Upper lobe of left lung (tissue), 6 donors: ENCODE data around the gene RETREG2. TPM values are rescaled to one million over a fixed set of nuclear protein-coding genes. Genes with fewer than 3 reads are reported as not detected.

Experiments used
- ATAC-seq, 2 donors: fragments of 200-7000 bp; cut with Tn5 transposase; one replicate each; pipeline ENCODE4 v1.9.1; 2022; ENCODE audit warnings: mild to moderate bottlenecking in 2 of 2, moderate library complexity in 2 of 2; ENCODE audit not compliant: low FRiP score in 2 of 2
- DNase-seq, 2 donors: peaks; one replicate each; pipeline ENCODE4 v3.0.0-alpha.2; 2019 to 2020
- H3K27ac ChIP-seq, 4 donors: fragments of 200-600 bp; sonication (generic); one replicate each; pipeline ENCODE4 v1.5.1; 2016 to 2019
- H3K27me3 ChIP-seq, 4 donors: fragments of 200-600 bp; sonication (generic); one replicate each; pipeline ENCODE4 v1.5.1; 2017 to 2019
- H3K36me3 ChIP-seq, 4 donors: fragments of 200-600 bp; sonication (generic); one replicate each; pipeline ENCODE4 v1.5.1; 2016 to 2019
- H3K4me1 ChIP-seq, 4 donors: fragments of 200-600 bp; sonication (generic); one replicate each; pipeline ENCODE4 v1.5.1; 2018 to 2019
- H3K4me3 ChIP-seq, 4 donors: fragments of 200-600 bp; sonication (generic); one replicate each; pipeline ENCODE4 v1.5.1; 2017 to 2019; ENCODE audit warnings: mild to moderate bottlenecking in 2 of 4, moderate library complexity in 1 of 4
- H3K9me3 ChIP-seq, 4 donors: fragments of 200-600 bp; sonication (generic); one replicate each; pipeline ENCODE4 v1.5.1; 2018 to 2019
- EP300 ChIP-seq, 4 donors: sonication (generic); formaldehyde crosslinking; IDR thresholded peaks; one replicate each; pipeline ENCODE4 v1.5.1; 2017; ENCODE audit warnings: antibody characterized with exemption in 4 of 4, control low read depth in 2 of 4
- POLR2A ChIP-seq, 4 donors: fragments of 450-650 bp; IDR thresholded peaks; one replicate each; pipeline ENCODE4 v1.5.1; 2016 to 2017; ENCODE audit warnings: antibody characterized with exemption in 4 of 4, mild to moderate bottlenecking in 2 of 4
- POLR2AphosphoS5 ChIP-seq, 2 donors: sonication (generic); formaldehyde crosslinking; IDR thresholded peaks; one replicate each; pipeline ENCODE4 v1.5.1; 2017; ENCODE audit warnings: antibody characterized with exemption in 2 of 2
- WGBS, 2 donors: methylation state at CpG; one replicate each; pipeline ENCODE4 v1.1.5; 2017 to 2018; 5-methylcytosine and 5-hydroxymethylcytosine counted together
- total RNA-seq, 6 donors: library from RNA; depleted of rRNA in 4 of 6; stranded (reverse); fragments of >200 nt in 4 of 6; gene quantifications; one replicate each; pipeline versions ENCODE4 v1.1.0 to v1.2.1, GENCODE V29; 2016 to 2021
- TF ChIP-seq, protein P1 (sequence below), 6 experiments: fragments of 450-650 bp in 4 of 6; fragments of 200-600 bp in 2 of 6; sonication (generic) in 2 of 6; IDR thresholded peaks; one replicate each; pipeline ENCODE4 v1.5.1; 2016 to 2019; ENCODE audit warnings: antibody characterized with exemption in 6 of 6
- donor health status: DM: no; HTN: no; CAD: no; lungs with moderate emphysema.
- donor health status: DM: no; HTN: yes; CAD: no; lungs with severe emphysema.

Gene RETREG2
- total RNA-seq, 6 donors from 2014 or later = 46.1 to 100 (median 60.5) TPM

DNA sequence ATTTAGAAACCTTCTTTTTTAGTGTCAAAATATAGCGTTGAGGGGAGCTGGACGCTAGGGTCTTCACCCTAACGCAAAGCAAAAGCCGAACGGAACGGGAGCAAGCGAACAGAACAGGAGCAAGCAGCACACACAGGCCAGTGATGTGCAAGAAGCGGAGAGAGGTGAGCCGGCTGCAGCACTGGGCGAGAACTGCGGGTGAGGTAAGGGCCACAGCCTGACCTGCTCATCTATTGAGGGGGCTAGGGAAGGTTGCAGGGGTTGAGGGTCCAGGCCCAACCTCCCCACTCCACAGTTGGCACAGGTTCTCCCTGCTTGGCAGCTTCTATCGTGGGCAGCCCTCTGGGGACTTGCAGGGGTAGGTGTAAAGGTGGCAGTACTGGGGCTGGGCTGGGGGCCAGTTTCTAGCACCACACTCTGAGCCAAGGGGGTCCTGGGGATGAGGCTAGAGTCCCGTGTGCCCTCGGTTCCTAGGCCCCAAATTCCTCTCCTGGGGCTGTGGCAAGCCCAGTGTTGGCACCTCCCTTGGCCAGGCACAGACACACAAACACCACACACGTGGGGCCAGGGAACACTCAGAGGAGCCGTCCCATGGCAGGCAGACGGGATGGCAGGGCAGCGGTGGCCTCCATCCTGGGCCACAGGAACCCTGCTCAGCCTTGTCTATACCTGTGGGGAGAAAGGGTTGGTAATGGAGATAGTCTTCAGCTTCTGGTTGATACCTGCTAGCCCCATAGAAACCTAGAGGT lies 41.9 kb downstream of the RETREG2 start:
- peak overlapping the region in 1 of 4 donors; percentile 91 for H3K27ac ChIP-seq
- no peaks in the 10 kb centered on the region for H3K27me3 ChIP-seq
- peaks cover 20 to 35% (median 29%) of the 10 kb centered on the region in 4 donors for H3K4me1 ChIP-seq
- no peak for ATAC-seq
- H3K36me3 ChIP-seq = peaks cover 45 to 60% (median 54%) of the 10 kb centered on the region in 4 donors
- 90 to 93% methylated on average over 16 of the region's 18 CpGs for WGBS, 2 donors
- H3K9me3 ChIP-seq = no peaks in the 10 kb centered on the region
- DNase-seq = peak in 1 of 2 donors; percentile 55
- H3K4me3 ChIP-seq = no peak overlapping the region
- TF ChIP-seq EP300 (IDR thresholded peaks at IDR 0.05) (no peak), POLR2A (IDR thresholded peaks at IDR 0.05) (no peak), POLR2AphosphoS5 (IDR thresholded peaks at IDR 0.05) (no peak)
- TF ChIP-seq, protein P1, sequence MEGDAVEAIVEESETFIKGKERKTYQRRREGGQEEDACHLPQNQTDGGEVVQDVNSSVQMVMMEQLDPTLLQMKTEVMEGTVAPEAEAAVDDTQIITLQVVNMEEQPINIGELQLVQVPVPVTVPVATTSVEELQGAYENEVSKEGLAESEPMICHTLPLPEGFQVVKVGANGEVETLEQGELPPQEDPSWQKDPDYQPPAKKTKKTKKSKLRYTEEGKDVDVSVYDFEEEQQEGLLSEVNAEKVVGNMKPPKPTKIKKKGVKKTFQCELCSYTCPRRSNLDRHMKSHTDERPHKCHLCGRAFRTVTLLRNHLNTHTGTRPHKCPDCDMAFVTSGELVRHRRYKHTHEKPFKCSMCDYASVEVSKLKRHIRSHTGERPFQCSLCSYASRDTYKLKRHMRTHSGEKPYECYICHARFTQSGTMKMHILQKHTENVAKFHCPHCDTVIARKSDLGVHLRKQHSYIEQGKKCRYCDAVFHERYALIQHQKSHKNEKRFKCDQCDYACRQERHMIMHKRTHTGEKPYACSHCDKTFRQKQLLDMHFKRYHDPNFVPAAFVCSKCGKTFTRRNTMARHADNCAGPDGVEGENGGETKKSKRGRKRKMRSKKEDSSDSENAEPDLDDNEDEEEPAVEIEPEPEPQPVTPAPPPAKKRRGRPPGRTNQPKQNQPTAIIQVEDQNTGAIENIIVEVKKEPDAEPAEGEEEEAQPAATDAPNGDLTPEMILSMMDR (IDR thresholded peaks at IDR 0.05) = no peak

DNA sequence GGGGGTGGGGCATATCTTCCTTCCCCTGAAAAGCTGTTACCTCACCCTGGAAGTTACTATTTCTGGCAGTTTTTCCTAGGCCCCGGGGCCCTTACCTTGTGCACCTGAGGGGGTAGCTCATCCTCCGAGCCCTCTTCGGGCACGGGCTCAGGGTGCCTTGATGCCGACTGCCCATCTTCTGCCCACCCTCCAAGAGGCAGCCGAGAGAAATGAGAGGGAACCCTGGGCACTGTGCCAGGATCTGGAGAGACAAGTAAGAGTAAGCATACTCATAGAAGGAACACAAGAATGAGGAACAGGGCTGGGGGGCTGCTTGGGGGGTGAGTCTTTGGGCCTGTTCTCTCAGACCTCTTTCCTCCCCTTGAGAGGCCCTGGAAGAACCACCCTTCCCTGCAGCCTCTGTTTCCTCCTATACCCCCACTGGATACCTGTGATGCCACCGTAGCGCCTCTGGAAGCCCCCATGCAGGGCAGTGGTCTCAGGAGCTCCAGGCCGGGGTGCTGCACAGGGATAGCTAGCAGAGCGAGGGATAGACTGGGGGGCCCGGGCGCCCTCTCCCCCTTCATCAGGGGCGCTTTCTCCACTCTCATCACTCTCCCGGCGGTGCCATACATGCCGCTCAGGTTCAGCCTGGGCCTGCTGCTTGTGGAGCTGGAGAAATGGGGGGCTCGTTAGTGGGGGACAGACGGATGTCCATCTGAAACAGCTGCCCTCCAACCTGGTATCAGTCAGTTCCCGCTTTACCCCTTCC lies 42.8 kb downstream of the RETREG2 start:
- H3K4me1 ChIP-seq = peaks cover 20 to 38% (median 29%) of the 10 kb centered on the region in 4 donors
- WGBS, 2 donors = 83 to 92% methylated on average over 16 to 19 of the region's 19 CpGs
- ATAC-seq = no peak
- DNase-seq = peak in 1 of 2 donors; percentile 57
- no peak overlapping the region for H3K27ac ChIP-seq
- H3K9me3 ChIP-seq = no peaks in the 10 kb centered on the region
- TF ChIP-seq POLR2AphosphoS5 (IDR thresholded peaks at IDR 0.05) = no peak
- TF ChIP-seq, protein P1 (IDR thresholded peaks at IDR 0.05) = no peak
- no peak for TF ChIP-seq POLR2A (IDR thresholded peaks at IDR 0.05)
- TF ChIP-seq EP300 (IDR thresholded peaks at IDR 0.05) = no peak
- H3K4me3 ChIP-seq = no peak overlapping the region
- peaks cover 46 to 65% (median 60%) of the 10 kb centered on the region in 4 donors for H3K36me3 ChIP-seq
- H3K27me3 ChIP-seq = no peaks in the 10 kb centered on the region

DNA sequence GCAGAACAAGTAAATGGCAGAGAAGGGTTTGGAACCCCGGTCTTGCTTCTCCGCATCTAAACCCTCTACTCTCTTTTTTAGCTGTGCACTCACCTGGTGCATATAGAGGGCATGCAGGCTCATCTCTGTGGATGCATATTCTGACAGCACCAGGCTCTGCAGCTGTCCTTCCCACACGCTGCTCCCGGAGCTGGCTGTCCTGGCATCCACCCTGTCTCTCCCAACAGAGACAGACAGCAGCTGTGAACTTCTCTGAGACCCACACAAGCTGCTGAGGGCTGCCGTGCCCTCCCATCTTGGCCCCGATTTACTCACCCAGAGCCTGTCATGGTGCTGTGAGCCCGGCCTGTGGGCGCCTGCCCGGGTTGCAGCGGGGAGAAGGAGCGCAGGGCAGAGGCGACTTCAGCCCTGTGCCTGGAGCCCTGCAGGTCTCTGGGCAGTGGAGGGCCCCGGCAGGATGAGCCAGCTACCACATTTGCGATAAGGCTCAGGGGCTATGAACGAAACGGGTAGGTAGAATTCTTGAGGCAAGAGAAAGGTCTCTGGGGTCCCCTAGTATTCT lies 44.0 kb downstream of the RETREG2 start:
- DNase-seq = peak in 1 of 2 donors; percentile 62
- H3K27me3 ChIP-seq = no peaks in the 10 kb centered on the region
- no peak overlapping the region for H3K27ac ChIP-seq
- 93 to 98% methylated on average over 6 to 16 of the region's 16 CpGs for WGBS, 2 donors
- H3K36me3 ChIP-seq = peaks cover 46 to 77% (median 66%) of the 10 kb centered on the region in 4 donors
- peaks cover 22 to 40% (median 25%) of the 10 kb centered on the region in 4 donors for H3K4me1 ChIP-seq
- TF ChIP-seq, protein P1 (IDR thresholded peaks at IDR 0.05) = no peak
- TF ChIP-seq POLR2AphosphoS5 (IDR thresholded peaks at IDR 0.05) = no peak
- no peak for TF ChIP-seq EP300 (IDR thresholded peaks at IDR 0.05)
- TF ChIP-seq POLR2A (IDR thresholded peaks at IDR 0.05) = no peak
- H3K4me3 ChIP-seq = no peak overlapping the region
- no peaks in the 10 kb centered on the region for H3K9me3 ChIP-seq
- no peak for ATAC-seq

DNA sequence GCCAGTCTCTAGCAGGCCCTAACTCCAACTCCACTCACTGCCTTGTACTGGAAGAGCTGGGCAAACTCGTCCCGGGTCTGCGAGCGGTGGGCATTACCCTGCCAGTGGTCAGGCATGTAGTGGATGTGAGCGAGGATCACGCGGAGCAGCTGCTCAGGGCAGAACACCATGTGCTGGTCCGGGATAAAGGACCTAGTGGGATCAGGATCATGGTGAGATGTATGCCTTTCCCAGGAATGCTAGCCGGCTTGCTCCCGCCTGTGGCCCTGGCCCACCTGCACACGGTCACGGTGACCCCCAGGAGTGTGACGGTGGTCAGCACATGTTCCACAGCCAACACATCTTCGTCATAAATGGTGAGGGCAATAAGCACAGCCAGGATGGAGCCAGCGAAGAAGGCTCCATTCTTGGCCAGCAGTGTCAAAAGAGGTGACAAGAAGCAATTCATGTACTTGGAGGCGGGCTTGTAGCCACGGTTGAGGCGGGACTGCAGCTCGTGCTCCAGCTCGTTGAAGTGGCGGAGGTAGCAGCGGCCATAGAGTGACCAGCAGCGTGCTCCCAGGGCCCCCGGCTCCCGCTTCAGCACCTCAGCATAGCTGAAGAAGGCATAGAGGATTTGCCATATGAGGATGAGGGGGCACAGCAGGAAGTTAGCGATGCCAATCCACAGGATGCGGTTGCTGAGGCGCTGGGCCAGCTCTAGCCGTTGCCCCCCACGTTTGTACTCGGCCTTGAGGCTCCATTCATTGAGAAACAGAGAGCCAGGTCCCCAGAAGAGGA lies 45.9 kb downstream of the RETREG2 start:
- WGBS, 2 donors = 94% methylated on average over 26 to 31 of the region's 31 CpGs
- Histone ChIP-seq H3K27me3 (no peaks in the 10 kb centered on the region), H3K4me3 (no peak overlapping the region), H3K9me3 (no peaks in the 10 kb centered on the region), H3K4me1 (peaks cover 21 to 39% (median 26%) of the 10 kb centered on the region in 4 donors), H3K36me3 (peaks cover 46 to 79% (median 66%) of the 10 kb centered on the region in 4 donors), H3K27ac (no peak overlapping the region)
- peak in 1 of 2 donors; percentile 43 for DNase-seq
- ATAC-seq = no peak
- TF ChIP-seq POLR2A (IDR thresholded peaks at IDR 0.05) = no peak
- no peak for TF ChIP-seq EP300 (IDR thresholded peaks at IDR 0.05)
- no peak for TF ChIP-seq POLR2AphosphoS5 (IDR thresholded peaks at IDR 0.05)
- TF ChIP-seq, protein P1 (IDR thresholded peaks at IDR 0.05) = no peak
